Adrenal gland (tissue), 12 donors: ENCODE measurements around the gene SPRYD4. TPM values are rescaled to one million over a fixed set of nuclear protein-coding genes. Genes with fewer than 3 reads are reported as not detected.
A peak's percentile ranks its signal among the peaks of the same experiment; 100 is the strongest.

Source experiments
- DNase-seq, 7 donors: peaks; one replicate each; pipeline ENCODE4 v3.0.0-alpha.2; 2019 to 2020
- H3K27ac ChIP-seq, 5 donors: fragments of 200-600 bp; sonication (generic) in 4 of 5; 1 replicate in 3 of 5; 2 replicates in 2 of 5; pipeline versions ENCODE4 v1.5.1 to v1.8.0; 2016 to 2020; ENCODE audit warnings: mild to moderate bottlenecking in 1 of 5
- H3K27me3 ChIP-seq: fragments of 200-600 bp; 2 replicates; pipeline ENCODE4 v1.8.0; 2021
- H3K36me3 ChIP-seq, 2 donors: fragments of 200-600 bp; replicated peaks in 1 of 2; 1 replicate in 1 of 2; 2 replicates in 1 of 2; pipeline versions ENCODE4 v1.5.1 to v1.8.0; 2018 to 2022
- H3K4me1 ChIP-seq, 2 donors: fragments of 200-600 bp; replicated peaks in 1 of 2; 1 replicate in 1 of 2; 2 replicates in 1 of 2; pipeline versions ENCODE4 v1.5.1 to v1.8.0; 2018 to 2021
- H3K4me3 ChIP-seq, 4 donors: fragments of 200-600 bp; sonication (generic) in 3 of 4; one replicate each; pipeline ENCODE4 v1.5.1; 2016 to 2018
- H3K9me3 ChIP-seq, 3 donors: fragments of 200-600 bp; sonication (generic) in 1 of 3; replicated peaks in 1 of 3; 1 replicate in 2 of 3; 2 replicates in 1 of 3; pipeline versions ENCODE4 v1.5.1 to v1.8.0; 2016 to 2021
- CTCF ChIP-seq, 6 experiments: fragments of 450-650 bp in 4 of 6; fragments of 200-600 bp in 2 of 6; sonication (generic) in 1 of 6; IDR thresholded peaks; 1 replicate in 5 of 6; 2 replicates in 1 of 6; pipeline versions ENCODE4 v1.5.1 to v1.8.0; 2016 to 2021; ENCODE audit warnings: antibody characterized with exemption in 6 of 6, mild to moderate bottlenecking in 2 of 6, moderate library complexity in 1 of 6
- POLR2A ChIP-seq, 2 donors: fragments of 450-650 bp; IDR thresholded peaks; one replicate each; pipeline ENCODE4 v1.6.1; 2017; ENCODE audit warnings: antibody characterized with exemption in 2 of 2, mild to moderate bottlenecking in 2 of 2, moderate library complexity in 1 of 2
- WGBS, 4 donors: extraction: QIAGEN DNeasy Blood & Tissue Kit in 2 of 4; methylation state at CpG; one replicate each; pipeline versions ENCODE4 v1.1.5 to v1.1.7; 2013 to 2017; 5-methylcytosine and 5-hydroxymethylcytosine counted together
- intact Hi-C, 2 donors: fragments of 100-400 bp; cut with DNase I; formaldehyde crosslinking; loops; one replicate each; pipeline versions ENCODE4 v1.14.1 to v1.15.0; 2022 to 2023
- polyA plus RNA-seq, 3 donors: library from polyadenylated mRNA; stranded (reverse); fragments of 200-250 nt in 2 of 3; fragments of 350-450 nt in 1 of 3; fragmentation: Illumina TruSeq in 1 of 3; extraction: RNeasy Lipid Tissue Mini Kit (QIAGEN cat#74804) in 1 of 3; gene quantifications; one replicate each; pipeline ENCODE4 v1.2.3, GENCODE V29; 2013 to 2014
- total RNA-seq, 9 donors: library from RNA; depleted of rRNA in 4 of 9; stranded (reverse); fragments of >200 nt in 4 of 9; fragments of 120-200 nt in 1 of 9; fragmentation: NEBNext Ultra II Directional in 1 of 9; extraction: Animal tissue kit (Norgen Biotek cat#: 25700) in 1 of 9; gene quantifications; one replicate each; pipeline versions ENCODE4 v1.1.0 to v1.2.4, GENCODE V29; 2013 to 2023
- donor health status: healthy with polysubstance abuse.
- donor health status: Bipolar disorder and iron deficiency.
- donor health status: DM: yes; HTN: yes; CAD: no.
- donor health status: DM: no; HTN: no; CAD: no.
- donor health status: DM: no; HTN: no; CAD: no.
- donor health status: DM: yes; HTN: yes; CAD: no.

The SPRYD4 gene
- total and polyA plus RNA-seq, 12 donors = 2.5 to 6.5 (median 5.2) TPM

GRCh38 chr12:56522411-56523193 is 54.2 kb downstream of the SPRYD4 start:
- no peaks in the 10 kb centered on the region for H3K9me3 ChIP-seq
- H3K4me1 ChIP-seq = peaks cover 10 to 40% of the 10 kb centered on the region in 2 donors
- 22 to 35% (median 24%) methylated on average over 4 of the region's 4 CpGs for WGBS, 4 donors
- H3K27me3 ChIP-seq = no peaks in the 10 kb centered on the region
- H3K4me3 ChIP-seq = peak overlapping the region in 3 of 4 donors; percentile 36 to 61 (median 49)
- TF ChIP-seq POLR2A (IDR thresholded peaks at IDR 0.05) (no peak), CTCF (IDR thresholded peaks at IDR 0.05) (no peak)
- H3K27ac ChIP-seq = peak overlapping the region; percentile 37 to 89 (median 70)
- intact Hi-C loops = no loop called here
- no peaks in the 10 kb centered on the region for H3K36me3 ChIP-seq
- DNase-seq = no peak

GRCh38 chr12:56528846-56529245 is 60.5 kb downstream of the SPRYD4 start:
- 79 to 91% (median 85%) methylated on average over 1 of the region's 1 CpG for WGBS, 4 donors
- no peak for DNase-seq
- Histone ChIP-seq H3K36me3 (no peaks in the 10 kb centered on the region), H3K27ac (no peak overlapping the region), H3K4me3 (no peak overlapping the region), H3K27me3 (no peaks in the 10 kb centered on the region), H3K9me3 (no peaks in the 10 kb centered on the region), H3K4me1 (peaks cover 0 to 10% of the 10 kb centered on the region in 2 donors)
- TF ChIP-seq CTCF (IDR thresholded peaks at IDR 0.05) (no peak), POLR2A (IDR thresholded peaks at IDR 0.05) (no peak)
- intact Hi-C loops = no loop called here

Other genes with a start within 250 kb of the SPRYD4 start
- gene RNF41, start 246.7 kb upstream of the SPRYD4 start, total RNA-seq = 10 to 100 TPM; 42.4 to 90.6 (median 64.1) TPM
- 10 to 100 TPM; 13.0 to 44.0 (median 13.5) TPM for gene RNF41, start 246.7 kb upstream of the SPRYD4 start, polyA plus RNA-seq
- gene NABP2, start 244.2 kb upstream of the SPRYD4 start, total RNA-seq = 10 to 100 TPM; 23.8 to 55.4 (median 48.4) TPM
- gene NABP2, start 244.2 kb upstream of the SPRYD4 start, polyA plus RNA-seq = 10 to 100 TPM; 24.6 to 48.3 (median 39.7) TPM
- gene SLC39A5, start 238.5 kb upstream of the SPRYD4 start, total RNA-seq = under 1 TPM in 3 of 9 donors, not detected in 6; 0.50 to 0.83 (median 0.65) TPM
- 1 to 10 TPM in 1 of 3 donors, under 1 TPM in 1, not detected in 1; 0.54 to 2.0 TPM for gene SLC39A5, start 238.5 kb upstream of the SPRYD4 start, polyA plus RNA-seq
- 10 to 100 TPM; 21.3 to 86.8 (median 28.5) TPM for gene ANKRD52, start 210.2 kb upstream of the SPRYD4 start, total RNA-seq
- 10 to 100 TPM in 2 of 3 donors, 1 to 10 TPM in 1; 8.4 to 54.0 (median 28.8) TPM for gene ANKRD52, start 210.2 kb upstream of the SPRYD4 start, polyA plus RNA-seq
- 10 to 100 TPM; 24.2 to 65.1 (median 33.7) TPM for gene COQ10A, start 201.6 kb upstream of the SPRYD4 start, total RNA-seq
- 10 to 100 TPM; 25.2 to 47.6 (median 36.7) TPM for gene COQ10A, start 201.6 kb upstream of the SPRYD4 start, polyA plus RNA-seq
- gene CS, start 168.2 kb upstream of the SPRYD4 start, total RNA-seq = 100 to 1,000 TPM; 143 to 417 (median 265) TPM
- gene CS, start 168.2 kb upstream of the SPRYD4 start, polyA plus RNA-seq = 100 to 1,000 TPM in 1 of 3 donors, 10 to 100 TPM in 2; 64.6 to 404 (median 73.1) TPM
- 100 to 1,000 TPM; 103 to 163 (median 146) TPM for gene CNPY2, start 152.6 kb upstream of the SPRYD4 start, total RNA-seq
- 100 to 1,000 TPM; 138 to 192 (median 179) TPM for gene CNPY2, start 152.6 kb upstream of the SPRYD4 start, polyA plus RNA-seq
- 100 to 1,000 TPM in 1 of 9 donors, 10 to 100 TPM in 8; 19.6 to 124 (median 61.6) TPM for gene PAN2, start 134.6 kb upstream of the SPRYD4 start, total RNA-seq
- 100 to 1,000 TPM in 2 of 3 donors, 10 to 100 TPM in 1; 40.8 to 111 (median 102) TPM for gene PAN2, start 134.6 kb upstream of the SPRYD4 start, polyA plus RNA-seq
- gene IL23A, start 129.7 kb upstream of the SPRYD4 start, total RNA-seq = under 1 TPM in 4 of 9 donors, not detected in 5; 0.29 to 0.67 (median 0.62) TPM
- 1 to 10 TPM in 1 of 3 donors, under 1 TPM in 2; 0.55 to 1.3 (median 0.64) TPM for gene IL23A, start 129.7 kb upstream of the SPRYD4 start, polyA plus RNA-seq
- 100 to 1,000 TPM in 5 of 9 donors, 10 to 100 TPM in 4; 74.2 to 197 (median 101) TPM for gene STAT2, start 108.5 kb upstream of the SPRYD4 start, total RNA-seq
- gene STAT2, start 108.5 kb upstream of the SPRYD4 start, polyA plus RNA-seq = 100 to 1,000 TPM in 1 of 3 donors, 10 to 100 TPM in 2; 45.3 to 120 (median 47.3) TPM
- not detected for gene APOF, start 105.7 kb upstream of the SPRYD4 start, total RNA-seq
- gene APOF, start 105.7 kb upstream of the SPRYD4 start, polyA plus RNA-seq = under 1 TPM in 1 of 3 donors, not detected in 2; 0.24 TPM
- 1 to 10 TPM; 5.9 to 9.3 (median 7.3) TPM for gene TIMELESS, start 19.2 kb upstream of the SPRYD4 start, total RNA-seq
- gene TIMELESS, start 19.2 kb upstream of the SPRYD4 start, polyA plus RNA-seq = 1 to 10 TPM; 4.6 to 5.6 (median 5.3) TPM
- 1 to 10 TPM in 1 of 9 donors, under 1 TPM in 3, not detected in 5; 0.32 to 1.6 (median 0.39) TPM for gene MIP, start 13.9 kb upstream of the SPRYD4 start, total RNA-seq
- gene MIP, start 13.9 kb upstream of the SPRYD4 start, polyA plus RNA-seq = under 1 TPM; 0.08 to 0.24 (median 0.17) TPM
- gene GLS2, start 19.6 kb downstream of the SPRYD4 start, total RNA-seq = 1 to 10 TPM in 5 of 9 donors, under 1 TPM in 3, not detected in 1; 0.17 to 3.3 (median 1.1) TPM
- 1 to 10 TPM; 1.5 to 5.3 (median 1.6) TPM for gene GLS2, start 19.6 kb downstream of the SPRYD4 start, polyA plus RNA-seq
- gene RBMS2, start 53.2 kb downstream of the SPRYD4 start, total RNA-seq = 10 to 100 TPM in 8 of 9 donors, 1 to 10 TPM in 1; 9.6 to 41.5 (median 24.0) TPM
- 10 to 100 TPM in 2 of 3 donors, 1 to 10 TPM in 1; 7.6 to 20.9 (median 11.3) TPM for gene RBMS2, start 53.2 kb downstream of the SPRYD4 start, polyA plus RNA-seq
- gene BAZ2A, start 161.7 kb downstream of the SPRYD4 start, total RNA-seq = 10 to 100 TPM; 25.5 to 96.0 (median 79.7) TPM
- 100 to 1,000 TPM in 1 of 3 donors, 10 to 100 TPM in 2; 21.9 to 115 (median 65.2) TPM for gene BAZ2A, start 161.7 kb downstream of the SPRYD4 start, polyA plus RNA-seq
- 1,000 to 10,000 TPM in 1 of 9 donors, 100 to 1,000 TPM in 8; 512 to 1,073 (median 830) TPM for gene ATP5F1B, start 177.4 kb downstream of the SPRYD4 start, total RNA-seq
- gene ATP5F1B, start 177.4 kb downstream of the SPRYD4 start, polyA plus RNA-seq = 1,000 to 10,000 TPM in 1 of 3 donors, 100 to 1,000 TPM in 2; 306 to 1,296 (median 573) TPM
- gene PTGES3, start 219.7 kb downstream of the SPRYD4 start, total RNA-seq = 100 to 1,000 TPM in 5 of 9 donors, 10 to 100 TPM in 4; 47.3 to 171 (median 106) TPM
- gene PTGES3, start 219.7 kb downstream of the SPRYD4 start, polyA plus RNA-seq = 100 to 1,000 TPM in 1 of 3 donors, 10 to 100 TPM in 2; 49.1 to 296 (median 68.1) TPM